Astrocyte (in vitro differentiated cells and primary cell): ENCODE data around the gene P3H3. TPM values are rescaled to one million over a fixed set of nuclear protein-coding genes. Genes with fewer than 3 reads are reported as not detected.
A peak's percentile ranks its signal among the peaks of the same experiment; 100 is the strongest.

Experiments
- DNase-seq: peaks from one replicate; pipeline ENCODE4 v3.0.0-alpha.2; 2010; ENCODE audit warnings: low read depth
- FAIRE-seq: peaks from 2 replicates; lab custom pipeline; 2011; peaks lifted over from hg19 to GRCh38; lab: Jason Lieb, UNC
- H2AFZ ChIP-seq: 2 replicates; pipeline ENCODE4 v1.6.0; 2012; ENCODE audit warnings: low read depth, low read length, inconsistent platforms
- H3K27ac ChIP-seq: 2 replicates; pipeline ENCODE4 v1.5.1; 2011; ENCODE audit warnings: low read depth, low read length, inconsistent platforms
- H3K27me3 ChIP-seq: 2 replicates; pipeline ENCODE4 v1.6.0; 2011; ENCODE audit warnings: low read length, inconsistent platforms; ENCODE audit not compliant: insufficient read depth
- H3K36me3 ChIP-seq: 2 replicates; pipeline ENCODE4 v1.5.1; 2011; ENCODE audit warnings: low read length, inconsistent platforms; ENCODE audit not compliant: insufficient read depth
- H3K4me1 ChIP-seq: 2 replicates; pipeline ENCODE4 v1.5.1; 2011; ENCODE audit warnings: low read length, inconsistent platforms; ENCODE audit not compliant: insufficient read depth
- H3K4me2 ChIP-seq: 2 replicates; pipeline ENCODE4 v1.6.0; 2012; ENCODE audit warnings: low read length, inconsistent platforms
- H3K4me3 ChIP-seq: 2 replicates; pipeline ENCODE4 v1.5.1; 2011; ENCODE audit warnings: low read depth, mild to moderate bottlenecking, low read length, inconsistent platforms; ENCODE audit not compliant: insufficient read depth
- H3K79me2 ChIP-seq: 2 replicates; pipeline ENCODE4 v1.6.0; 2012; ENCODE audit warnings: mild to moderate bottlenecking, low read length, inconsistent platforms; ENCODE audit not compliant: insufficient read depth
- H3K9ac ChIP-seq: 2 replicates; pipeline ENCODE4 v1.6.0; 2012; ENCODE audit warnings: mild to moderate bottlenecking, low read length, inconsistent platforms
- H3K9me3 ChIP-seq: 2 replicates; pipeline ENCODE4 v1.5.1; 2012; ENCODE audit warnings: low read depth, mild to moderate bottlenecking, low read length, inconsistent platforms; ENCODE audit not compliant: insufficient read depth
- H4K20me1 ChIP-seq: 2 replicates; pipeline ENCODE4 v1.6.0; 2012; ENCODE audit warnings: low read length, inconsistent platforms; ENCODE audit not compliant: insufficient read depth
- H3K27ac Mint-ChIP-seq: one replicate; pipeline ENCODE4 v1.8.0; 2021; ENCODE audit warnings: mild to moderate bottlenecking, mixed read lengths; ENCODE audit not compliant: unreplicated experiment
- H3K27me3 Mint-ChIP-seq: one replicate; pipeline ENCODE4 v1.8.0; 2021; ENCODE audit warnings: low read depth, mixed read lengths; ENCODE audit not compliant: unreplicated experiment
- H3K36me3 Mint-ChIP-seq: one replicate; pipeline ENCODE4 v1.8.0; 2021; ENCODE audit warnings: low read depth, mixed read lengths; ENCODE audit not compliant: unreplicated experiment
- H3K4me1 Mint-ChIP-seq: one replicate; pipeline ENCODE4 v1.8.0; 2021; ENCODE audit warnings: low read depth, mixed read lengths; ENCODE audit not compliant: unreplicated experiment
- H3K4me3 Mint-ChIP-seq: one replicate; pipeline ENCODE4 v1.8.0; 2021; ENCODE audit warnings: mild to moderate bottlenecking, moderate library complexity, mixed read lengths; ENCODE audit not compliant: unreplicated experiment
- H3K9me3 Mint-ChIP-seq: one replicate; pipeline ENCODE4 v1.8.0; 2021; ENCODE audit warnings: mild to moderate bottlenecking, mixed read lengths; ENCODE audit not compliant: unreplicated experiment
- CTCF ChIP-seq: IDR thresholded peaks from 2 replicates; pipeline ENCODE4 v1.5.1; 2011; ENCODE audit warnings: low read depth, mild to moderate bottlenecking, inconsistent platforms, low read length, moderate library complexity; ENCODE audit not compliant: insufficient read depth
- EZH2 ChIP-seq: IDR thresholded peaks from 2 replicates; pipeline ENCODE4 v1.6.1; 2012; ENCODE audit warnings: mild to moderate bottlenecking, low read length, inconsistent platforms; ENCODE audit not compliant: insufficient read depth
- total RNA-seq: library from RNA; stranded (reverse); gene quantifications from 2 replicates; pipeline ENCODE4 v1.2.1, GENCODE V29; 2021

Gene P3H3
- total RNA-seq, 1 donor from 2014 or later = 101 TPM

DNA sequence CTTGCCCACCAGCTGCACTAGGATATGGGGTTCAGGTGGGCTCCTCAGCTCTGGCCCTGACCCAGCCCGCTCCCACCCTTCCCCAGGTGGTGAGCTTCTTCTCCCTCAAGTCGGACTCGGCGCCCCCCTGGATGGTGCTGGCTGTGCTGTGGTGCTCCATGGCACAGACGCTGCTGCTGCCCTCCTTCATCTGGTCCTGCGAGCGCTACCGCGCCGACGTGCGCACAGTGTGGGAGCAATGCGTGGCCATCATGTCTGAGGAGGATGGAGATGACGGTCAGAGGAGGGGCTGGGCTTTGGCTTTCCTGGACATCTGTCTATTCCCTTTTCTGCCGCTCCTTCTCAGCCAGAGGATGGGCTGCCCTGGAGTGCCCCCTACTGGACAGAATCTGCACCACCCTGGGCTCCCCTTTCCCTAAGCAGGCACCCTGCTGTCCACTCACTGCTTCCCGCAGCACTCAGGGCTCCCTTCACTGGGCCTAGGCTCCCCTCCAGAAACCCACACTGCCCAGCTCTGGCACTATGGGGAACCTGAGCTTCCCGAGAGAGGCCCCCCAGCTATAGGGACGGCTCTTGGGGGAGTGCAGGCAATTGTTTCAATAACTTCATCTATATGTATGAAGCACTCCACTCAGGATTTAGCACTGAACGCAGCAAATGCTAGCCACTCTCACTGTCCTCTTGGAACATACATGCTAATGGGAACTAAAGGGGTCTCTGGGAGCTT lies 2.6 kb upstream of the P3H3 start:
- FAIRE-seq (peak; percentile 72), DNase-seq (peak; percentile 60)
- Histone ChIP-seq H2AFZ (peak overlapping the region; percentile 60), H3K79me2 (peaks cover 26% of the 10 kb centered on the region), H3K4me2 (peak overlapping the region; percentile 74), H3K27ac (no peak overlapping the region), H3K4me1 (peaks cover 28% of the 10 kb centered on the region), H3K9ac (no peak overlapping the region), H4K20me1 (peaks cover 6% of the 10 kb centered on the region), H3K36me3 (no peaks in the 10 kb centered on the region), H3K27me3 (no peaks in the 10 kb centered on the region), H3K4me3 (no peak overlapping the region), H3K9me3 (no peaks in the 10 kb centered on the region)
- peak overlapping the region; percentile 70 for H3K4me3 Mint-ChIP-seq
- H3K27ac Mint-ChIP-seq = no peak overlapping the region
- H3K9me3 Mint-ChIP-seq = no peaks in the 10 kb centered on the region
- TF ChIP-seq EZH2 = no peak
- TF ChIP-seq CTCF = peak; percentile 84
- peaks cover 28% of the 10 kb centered on the region for H3K4me1 Mint-ChIP-seq
- H3K36me3 Mint-ChIP-seq = peaks cover 4% of the 10 kb centered on the region
- H3K27me3 Mint-ChIP-seq = no peaks in the 10 kb centered on the region

DNA sequence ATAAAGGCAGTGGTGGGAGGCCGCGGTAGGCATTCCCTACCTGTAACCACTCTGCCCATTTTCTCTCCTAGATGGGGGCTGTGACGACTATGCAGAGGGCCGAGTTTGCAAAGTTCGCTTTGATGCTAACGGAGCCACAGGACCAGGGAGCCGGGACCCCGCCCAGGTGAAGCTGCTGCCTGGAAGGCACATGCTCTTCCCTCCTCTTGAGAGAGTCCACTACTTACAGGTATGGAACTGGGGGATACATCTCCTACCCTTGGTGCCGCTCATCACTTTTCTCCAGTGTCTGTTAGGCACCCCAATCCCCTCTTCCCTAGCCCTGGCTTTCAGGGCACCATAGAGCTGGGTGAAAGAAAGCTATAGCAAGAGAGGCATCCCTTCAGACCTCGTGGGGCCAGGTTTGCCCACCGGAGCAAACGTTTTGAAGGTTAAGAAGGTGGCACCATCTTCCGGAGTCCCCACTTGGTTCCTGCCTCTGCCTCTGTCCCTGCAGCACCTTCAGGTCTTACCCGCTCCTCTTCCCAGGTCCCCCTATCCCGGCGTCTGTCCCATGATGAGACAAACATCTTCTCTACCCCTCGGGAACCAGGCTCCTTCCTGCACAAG lies 2.0 kb upstream of the P3H3 start:
- H3K79me2 ChIP-seq = peaks cover 29% of the 10 kb centered on the region
- no peak for DNase-seq
- H3K36me3 Mint-ChIP-seq = peaks cover 6% of the 10 kb centered on the region
- H3K9ac ChIP-seq = no peak overlapping the region
- H4K20me1 ChIP-seq = peaks cover 6% of the 10 kb centered on the region
- H3K9me3 ChIP-seq = no peaks in the 10 kb centered on the region
- H3K9me3 Mint-ChIP-seq = no peaks in the 10 kb centered on the region
- H3K27me3 ChIP-seq = no peaks in the 10 kb centered on the region
- no peak for FAIRE-seq
- H3K36me3 ChIP-seq = peaks cover 2% of the 10 kb centered on the region
- no peak overlapping the region for H3K4me2 ChIP-seq
- no peak overlapping the region for H3K27ac Mint-ChIP-seq
- H3K27ac ChIP-seq = no peak overlapping the region
- H2AFZ ChIP-seq = no peak overlapping the region
- peak overlapping the region; percentile 57 for H3K4me3 Mint-ChIP-seq
- peaks cover 22% of the 10 kb centered on the region for H3K4me1 Mint-ChIP-seq
- H3K4me3 ChIP-seq = no peak overlapping the region
- no peaks in the 10 kb centered on the region for H3K27me3 Mint-ChIP-seq
- no peak for TF ChIP-seq CTCF
- no peak for TF ChIP-seq EZH2
- peaks cover 25% of the 10 kb centered on the region for H3K4me1 ChIP-seq
